HL-60 (cell line): ENCODE measurements around the gene MARCO.

Experiments used
- POLR2AphosphoS5 ChIP-seq: IDR thresholded peaks from 2 replicates; pipeline ENCODE4 v1.6.1; 2012; ENCODE audit warnings: low read depth
- TF ChIP-seq, protein P1 (sequence below): IDR thresholded peaks from one replicate; pipeline ENCODE4 v1.5.1; 2011; ENCODE audit warnings: low read length, control low read depth, inconsistent platforms; ENCODE audit not compliant: insufficient read depth

GRCh38 chr2:118911166-118911856 is 30.7 kb upstream of the MARCO start:
- TF ChIP-seq, protein P1, sequence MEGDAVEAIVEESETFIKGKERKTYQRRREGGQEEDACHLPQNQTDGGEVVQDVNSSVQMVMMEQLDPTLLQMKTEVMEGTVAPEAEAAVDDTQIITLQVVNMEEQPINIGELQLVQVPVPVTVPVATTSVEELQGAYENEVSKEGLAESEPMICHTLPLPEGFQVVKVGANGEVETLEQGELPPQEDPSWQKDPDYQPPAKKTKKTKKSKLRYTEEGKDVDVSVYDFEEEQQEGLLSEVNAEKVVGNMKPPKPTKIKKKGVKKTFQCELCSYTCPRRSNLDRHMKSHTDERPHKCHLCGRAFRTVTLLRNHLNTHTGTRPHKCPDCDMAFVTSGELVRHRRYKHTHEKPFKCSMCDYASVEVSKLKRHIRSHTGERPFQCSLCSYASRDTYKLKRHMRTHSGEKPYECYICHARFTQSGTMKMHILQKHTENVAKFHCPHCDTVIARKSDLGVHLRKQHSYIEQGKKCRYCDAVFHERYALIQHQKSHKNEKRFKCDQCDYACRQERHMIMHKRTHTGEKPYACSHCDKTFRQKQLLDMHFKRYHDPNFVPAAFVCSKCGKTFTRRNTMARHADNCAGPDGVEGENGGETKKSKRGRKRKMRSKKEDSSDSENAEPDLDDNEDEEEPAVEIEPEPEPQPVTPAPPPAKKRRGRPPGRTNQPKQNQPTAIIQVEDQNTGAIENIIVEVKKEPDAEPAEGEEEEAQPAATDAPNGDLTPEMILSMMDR = no peak
- no peak for TF ChIP-seq POLR2AphosphoS5
